ENCODE results near the gene SHROOM1.
"Not testable (repeated sequence)": the region's sequence is repeated elsewhere in the genome, so short reads cannot be mapped to it uniquely, and the experiment has no call there.

The SHROOM1 gene

DNA sequence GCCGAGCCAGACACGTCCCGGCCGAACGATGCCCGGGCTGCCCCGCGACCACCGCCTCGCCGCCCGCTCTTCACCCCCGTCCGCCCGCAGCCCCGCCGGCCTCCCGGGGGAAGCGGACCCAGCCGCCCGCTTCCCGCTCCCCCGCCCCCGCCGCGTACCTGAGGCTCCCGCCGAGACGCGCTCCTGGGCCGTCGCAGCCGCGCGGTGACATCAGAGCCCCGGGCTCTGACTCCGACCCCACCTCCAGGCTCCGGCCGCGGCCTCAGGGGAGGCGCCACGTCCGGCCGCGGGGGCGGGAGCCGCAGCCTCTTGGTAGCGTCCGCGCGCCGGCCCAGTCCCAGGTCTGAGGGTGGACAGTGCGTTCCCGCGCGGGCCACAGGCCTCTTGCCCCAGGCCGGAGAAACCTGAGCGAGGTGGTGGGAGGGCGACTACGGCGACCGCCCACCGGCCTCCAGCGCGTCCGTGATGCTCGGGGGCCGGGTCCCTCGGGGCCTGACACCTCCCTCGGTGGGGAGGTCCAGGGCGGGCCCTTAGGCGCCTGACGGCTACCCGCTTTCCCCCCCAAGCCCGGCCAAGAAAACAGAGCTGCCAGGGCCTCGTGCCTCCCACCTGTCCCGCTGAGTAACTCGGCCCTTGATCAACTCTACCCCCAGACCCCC lies at the start of gene SHROOM1:
Gene SHROOM1, minus strand, starts transcription at position 212 of the 659 bp plus-strand sequence. CDS start 4,507 bp downstream, outside the sequence.
- DNase-seq = peak; percentile 2

GRCh38 chr5:132877938-132878337 lies 47.5 kb upstream of the SHROOM1 start:
- peak; percentile 58 for DNase-seq

- no peak for DNase-seq
Observed at GRCh38 chr5:132877466-132877865, 47.0 kb upstream of the SHROOM1 start.

DNA sequence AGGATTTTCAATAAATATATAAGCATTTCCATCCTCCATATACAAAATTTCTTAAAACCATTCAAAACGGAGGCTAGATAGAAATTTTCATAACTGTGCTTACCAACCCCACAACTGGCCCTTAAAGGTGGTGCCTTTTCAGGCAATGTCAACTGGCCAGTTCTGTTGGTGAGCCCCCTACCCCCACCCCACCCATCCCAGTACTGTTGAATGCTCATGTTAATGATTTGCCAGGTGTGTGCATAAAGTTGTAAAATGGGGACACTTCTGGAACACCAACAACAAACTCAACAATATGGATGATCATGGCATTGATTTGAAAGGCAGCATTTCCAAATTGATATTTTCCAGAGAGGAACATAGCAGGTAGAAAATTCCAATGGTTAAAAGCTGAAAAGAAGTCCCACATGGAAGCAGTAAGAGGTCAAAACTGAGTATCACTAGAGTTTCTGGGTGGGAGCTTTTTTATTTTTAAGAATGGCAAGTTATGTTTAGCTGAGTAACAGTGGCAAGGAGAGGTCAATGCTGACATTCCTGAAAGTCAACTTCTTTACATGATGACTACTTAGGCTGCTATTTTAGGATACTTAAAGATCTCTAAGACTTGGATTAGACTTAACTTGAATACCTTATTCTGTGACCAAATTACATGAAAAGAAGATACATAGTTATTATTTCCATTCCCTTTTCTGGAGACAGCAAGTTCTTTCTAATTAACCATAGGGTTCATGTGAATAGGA lies 45.7 kb upstream of the SHROOM1 start:
- DNase-seq = no peak

DNA sequence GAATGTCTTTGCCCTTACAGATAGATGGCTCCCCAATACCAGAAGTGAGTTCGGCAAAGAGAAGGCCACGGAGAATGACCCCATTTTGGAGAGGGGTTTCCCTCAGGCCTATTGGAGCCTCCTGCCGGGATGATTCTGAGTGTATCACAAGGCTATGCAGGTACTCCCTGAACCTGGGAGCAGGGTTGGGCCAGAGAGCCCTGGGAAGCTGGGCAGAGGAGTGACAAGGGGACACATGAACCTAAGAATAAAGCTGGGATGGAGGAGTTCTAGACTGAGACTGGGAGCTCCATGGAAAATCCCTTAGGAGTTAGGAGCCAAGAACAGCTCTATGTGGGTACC lies 43.5 kb upstream of the SHROOM1 start:
- no peak for DNase-seq

- no peak for DNase-seq
Observed at GRCh38 chr5:132873119-132873929, 42.9 kb upstream of the SHROOM1 start, which contains the start of gene LEAP2. Gene LEAP2, plus strand, starts transcription at chr5:132873668. Its CDS starts 27 bp downstream, at chr5:132873695.

GRCh38 chr5:132872788-132873118 lies 42.3 kb upstream of the SHROOM1 start:
- DNase-seq = no peak

- DNase-seq = no peak
Observed at GRCh38 chr5:132871459-132872284, 41.2 kb upstream of the SHROOM1 start.

DNA sequence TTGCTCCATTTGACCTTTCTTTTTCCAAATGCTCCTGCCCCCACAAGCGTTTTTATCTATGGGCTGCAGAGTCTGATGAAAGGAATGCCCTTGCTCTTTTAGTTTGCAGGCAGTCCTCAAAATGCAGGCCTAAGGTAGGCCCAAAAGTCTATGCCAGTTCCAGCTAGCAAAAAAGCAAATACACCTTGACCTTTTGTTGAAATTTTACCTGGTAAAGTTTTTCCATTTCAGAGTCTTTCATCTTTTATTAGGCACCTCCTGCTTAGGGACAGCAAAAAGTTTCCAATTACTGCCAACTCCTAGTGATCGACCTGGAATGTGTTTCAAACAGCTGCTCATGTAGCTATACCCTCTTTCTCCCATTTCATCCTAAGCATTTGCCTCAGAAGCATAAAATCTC lies 40.4 kb upstream of the SHROOM1 start:
- DNase-seq = no peak

DNA sequence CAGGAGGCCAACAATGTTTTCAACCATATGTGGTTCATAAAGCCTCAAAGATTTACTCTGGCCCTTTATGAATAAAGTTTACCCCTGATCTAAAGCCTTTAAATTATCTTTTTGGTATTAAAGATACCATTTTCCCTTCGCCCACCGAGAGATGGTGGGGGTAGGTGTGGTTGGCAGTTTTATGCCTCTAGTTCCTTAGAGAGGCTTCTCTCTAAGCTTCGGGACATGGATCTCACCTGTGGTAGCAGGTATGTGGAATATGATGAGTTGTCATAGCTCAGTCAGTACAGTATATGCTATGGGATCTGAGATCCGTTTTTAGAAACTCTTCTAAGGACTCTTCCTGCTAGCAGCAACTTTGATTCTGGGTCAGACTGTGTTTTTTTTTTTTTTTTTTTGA lies 38.3 kb upstream of the SHROOM1 start:
- no peak for DNase-seq

- DNase-seq = no peak
Observed at GRCh38 chr5:132867046-132867451, 36.6 kb upstream of the SHROOM1 start.

- DNase-seq = peak; percentile 88
Observed at GRCh38 chr5:132866342-132867045, 36.0 kb upstream of the SHROOM1 start, which contains the start of the genes GDF9 and UQCRQ. Gene GDF9, minus strand, starts transcription at chr5:132866469. Its CDS starts 1,936 bp downstream, at chr5:132864533. Gene UQCRQ, plus strand, starts transcription at chr5:132866642. Its CDS starts 240 bp downstream, at chr5:132866882.

- DNase-seq = no peak
Observed at GRCh38 chr5:132865668-132866341, 35.4 kb upstream of the SHROOM1 start.

DNA sequence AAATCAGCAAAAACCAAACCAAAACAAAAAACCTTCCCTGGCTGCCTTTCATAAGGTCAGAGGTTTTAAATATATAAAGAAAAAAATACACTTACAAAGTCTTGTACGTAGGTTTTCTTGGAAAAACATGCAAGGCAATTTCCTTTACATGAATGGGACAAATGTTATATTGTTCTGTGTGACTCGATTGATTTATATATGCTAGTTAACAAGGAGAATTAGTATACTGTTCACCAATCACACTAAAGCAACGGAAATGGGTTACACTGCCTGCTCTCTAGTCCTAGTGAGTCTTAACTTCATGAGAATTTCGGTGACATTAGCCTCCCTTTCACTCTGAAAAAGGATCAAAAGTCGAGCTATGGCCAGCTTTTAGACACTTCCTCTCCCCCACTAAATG lies 30.3 kb upstream of the SHROOM1 start:
- DNase-seq = no peak

DNA sequence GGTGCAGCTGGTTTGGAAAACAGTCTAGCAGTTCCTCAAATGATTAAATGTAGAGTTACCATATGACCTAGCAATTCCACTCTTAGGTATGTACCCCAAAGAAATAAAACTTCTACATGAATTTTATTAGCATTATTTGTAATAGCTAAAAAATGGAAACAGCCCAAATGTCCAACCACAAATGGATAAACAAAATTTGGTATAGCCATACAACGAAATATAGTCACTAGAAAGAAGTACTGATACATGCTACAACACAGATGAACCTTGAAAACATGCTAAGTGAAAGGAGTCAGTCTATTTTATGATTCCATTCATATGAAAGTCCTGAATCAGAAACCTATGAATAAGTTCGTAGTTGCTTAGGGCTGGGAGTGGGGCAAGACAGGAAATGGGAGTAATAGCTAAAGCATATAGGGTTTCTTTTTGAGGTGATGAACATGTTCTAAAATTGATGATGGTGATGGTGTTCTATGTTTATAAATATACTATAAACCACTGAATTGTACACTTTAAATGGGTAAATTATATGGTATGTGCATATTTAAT lies 29.5 kb upstream of the SHROOM1 start:
- no peak for DNase-seq

DNA sequence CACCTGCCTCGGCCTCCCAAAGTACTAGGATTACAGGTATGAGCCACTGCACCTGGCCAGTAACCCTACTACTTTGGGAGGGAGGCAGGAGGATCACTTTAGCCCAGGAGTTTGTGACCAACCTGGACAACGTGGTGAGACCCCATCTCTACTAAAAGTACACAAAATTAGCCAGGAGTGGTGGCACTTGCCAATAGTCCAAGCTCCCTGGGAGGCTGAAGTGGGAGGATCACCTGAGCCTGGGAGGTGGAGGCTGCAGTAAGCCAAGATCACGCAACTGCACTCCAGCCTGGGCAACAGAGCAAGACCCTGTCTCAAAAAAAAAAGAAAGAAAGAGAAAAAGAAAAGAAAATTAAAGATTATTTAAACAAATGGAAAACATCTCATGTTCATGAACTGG lies 25.6 kb upstream of the SHROOM1 start:
- no peak for DNase-seq

- not testable (repeated sequence) for DNase-seq
Observed at GRCh38 chr5:132854992-132855391, 24.5 kb upstream of the SHROOM1 start.

DNA sequence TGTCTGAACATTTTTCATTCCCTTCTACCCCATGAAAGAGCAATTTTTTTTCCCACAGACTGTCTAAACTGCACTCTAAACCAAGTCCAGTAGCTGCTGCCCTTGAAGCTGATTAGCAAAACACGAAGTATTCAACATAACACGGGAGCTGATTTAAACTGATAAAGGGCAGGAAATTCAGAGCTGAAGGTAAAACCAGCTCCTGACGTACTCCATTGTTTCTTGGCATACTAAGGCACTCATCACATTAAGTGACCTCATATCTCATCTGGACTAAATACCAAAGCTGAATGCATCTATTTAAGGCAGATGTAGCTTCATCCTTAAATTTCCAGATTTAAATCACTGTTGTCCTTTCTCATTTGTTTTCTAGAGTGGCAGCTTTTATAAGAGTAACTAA lies 23.9 kb upstream of the SHROOM1 start:
- DNase-seq = no peak

DNA sequence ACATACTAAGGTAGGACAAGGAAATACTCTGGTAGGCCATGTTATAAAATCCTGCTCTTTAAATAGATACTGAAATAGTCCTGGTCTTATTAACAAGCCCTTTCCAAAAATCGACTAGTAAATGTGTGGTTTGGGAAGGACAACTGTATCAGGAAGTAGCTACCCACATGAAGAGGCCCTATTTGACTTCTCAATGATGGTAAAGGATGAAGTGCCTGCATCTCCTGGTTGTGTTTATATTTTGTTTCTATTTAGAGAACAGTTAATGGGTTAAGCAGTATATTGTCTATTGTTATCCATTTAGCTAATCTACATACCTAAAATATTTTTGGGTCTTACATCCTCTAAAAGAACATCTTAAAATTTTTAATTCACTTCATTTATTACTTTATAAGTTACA lies 23.3 kb upstream of the SHROOM1 start:
- DNase-seq = no peak

GRCh38 chr5:132853323-132853722 lies 22.9 kb upstream of the SHROOM1 start:
- DNase-seq = no peak

GRCh38 chr5:132850066-132850465 lies 19.6 kb upstream of the SHROOM1 start:
- no peak for DNase-seq

Measured in DMS79 treated with DMSO at 0.1 percent for 48 hours (cell line).